SK-N-SH (cell line): Measurements from ENCODE around the gene RAC3. TPM values are rescaled to one million over a fixed set of nuclear protein-coding genes. Genes with fewer than 3 reads are reported as not detected.
A peak's percentile ranks its signal among the peaks of the same experiment; 100 is the strongest.

Experiments used
- CTCF ChIA-PET: fragments of 300-600, 350-600 bp; formaldehyde crosslinking; extraction: SDS; loops from one replicate; lab custom pipeline; 2021; lab: Yijun Ruan, JAX
- POLR2A ChIA-PET: fragments of 350-600 bp; sonication (Branson Sonifier 250); formaldehyde crosslinking; extraction: SDS; loops from one replicate; lab custom pipeline; 2020; ENCODE audit warnings: antibody characterized with exemption, inconsistent platforms; lab: Yijun Ruan, JAX
- DNase-seq: peaks from one replicate; pipeline ENCODE4 v3.0.0; 2012
- H2AFZ ChIP-seq: fragments of 200-600 bp; sonication (generic); 2 replicates; pipeline ENCODE4 v1.8.1; 2016; ENCODE audit warnings: antibody characterized with exemption, mild to moderate bottlenecking, low read depth
- H3F3A ChIP-seq: fragments of 200-600 bp; sonication (generic); replicated peaks from 2 replicates; pipeline ENCODE3; 2016; ENCODE audit warnings: antibody characterized with exemption, mild to moderate bottlenecking; ENCODE audit not compliant: insufficient read depth
- H3K27ac ChIP-seq, 2 experiments: fragments of 200-500 bp in 1 of 2; fragments of 200-600 bp in 1 of 2; sonication (Bioruptor generic) in 1 of 2; sonication (generic), shearing (Covaris generic) in 1 of 2; 2 replicates each; pipeline versions ENCODE4 v1.5.1 to v1.6.1; 2014 to 2016; ENCODE audit warnings: low read depth in 2 of 2, inconsistent platforms in 1 of 2, low read length in 1 of 2, mild to moderate bottlenecking in 1 of 2, mixed read lengths in 1 of 2
- H3K27me3 ChIP-seq: fragments of 200-600 bp; sonication (generic), shearing (Covaris generic); 2 replicates; pipeline ENCODE4 v1.6.1; 2016; ENCODE audit warnings: mixed run types; ENCODE audit not compliant: insufficient read depth
- H3K36me3 ChIP-seq, 2 experiments: fragments of 200-500 bp in 1 of 2; fragments of 200-600 bp in 1 of 2; sonication (Bioruptor generic) in 1 of 2; sonication (generic) in 1 of 2; replicated peaks in 1 of 2; 2 replicates each; pipeline versions ENCODE3 to v1.5.1; 2014 to 2016; ENCODE audit warnings: low read length in 1 of 2, mild to moderate bottlenecking in 1 of 2; ENCODE audit not compliant: insufficient read depth in 2 of 2, control insufficient read depth in 1 of 2
- H3K4me1 ChIP-seq, 2 experiments: fragments of 200-500 bp in 1 of 2; fragments of 200-600 bp in 1 of 2; sonication (Bioruptor generic) in 1 of 2; sonication (generic), shearing (Covaris generic) in 1 of 2; 2 replicates each; pipeline versions ENCODE4 v1.5.1 to v1.6.1; 2014 to 2016; ENCODE audit warnings: low read depth in 1 of 2, low read length in 1 of 2, mixed run types in 1 of 2; ENCODE audit not compliant: insufficient read depth in 2 of 2, control insufficient read depth in 1 of 2
- H3K4me2 ChIP-seq: fragments of 200-600 bp; sonication (generic), shearing (Covaris generic); 2 replicates; pipeline ENCODE4 v1.6.1; 2017; ENCODE audit warnings: mixed run types
- H3K4me3 ChIP-seq, 2 experiments: fragments of 200-500 bp in 1 of 2; fragments of 200-600 bp in 1 of 2; sonication (Bioruptor generic) in 1 of 2; sonication (generic), shearing (Covaris generic) in 1 of 2; 2 replicates each; pipeline versions ENCODE4 v1.5.1 to v1.8.1; 2014 to 2016; ENCODE audit warnings: low read depth in 2 of 2, inconsistent platforms in 1 of 2, low read length in 1 of 2, mild to moderate bottlenecking in 1 of 2, mixed read lengths in 1 of 2, moderate library complexity in 1 of 2
- H3K79me2 ChIP-seq: fragments of 200-600 bp; sonication (generic); 2 replicates; pipeline ENCODE4 v1.8.1; 2017; ENCODE audit warnings: mild to moderate bottlenecking; ENCODE audit not compliant: insufficient read depth
- H3K9ac ChIP-seq: fragments of 200-600 bp; sonication (generic); 2 replicates; pipeline ENCODE4 v1.6.1; 2017; ENCODE audit warnings: mixed run types
- H3K9me2 ChIP-seq: fragments of 200-600 bp; sonication (generic); 2 replicates; pipeline ENCODE4 v1.6.1; 2017; ENCODE audit warnings: mixed run types
- H3K9me3 ChIP-seq: fragments of 200-600 bp; sonication (generic); 2 replicates; pipeline ENCODE4 v1.6.1; 2017; ENCODE audit warnings: mixed run types, mild to moderate bottlenecking, moderate library complexity
- H4K20me1 ChIP-seq: fragments of 200-600 bp; sonication (generic); 2 replicates; pipeline ENCODE4 v1.6.1; 2017; ENCODE audit warnings: mild to moderate bottlenecking, mixed run types; ENCODE audit not compliant: insufficient read depth
- CHD2 ChIP-seq: fragments of 150-350 bp; IDR thresholded peaks from 2 replicates; pipeline ENCODE4 v1.6.1; 2018; ENCODE audit warnings: low read length; ENCODE audit not compliant: partially characterized antibody
- ELF1 ChIP-seq: IDR thresholded peaks from 2 replicates; pipeline ENCODE4 v1.4.0; 2012
- EP300 ChIP-seq, 2 experiments: IDR thresholded peaks; 2 replicates each; pipeline versions ENCODE4 v1.4.0 to v1.6.1; 2012; ENCODE audit warnings: borderline replicate concordance in 1 of 2, low read depth in 1 of 2, low read length in 1 of 2
- EZH2phosphoT487 ChIP-seq: fragments of 200-600 bp; sonication (generic); IDR thresholded peaks from 2 replicates; pipeline ENCODE4 v1.6.1; 2017; ENCODE audit warnings: low read depth, mixed run types, mild to moderate bottlenecking, antibody characterized with exemption, moderate library complexity, borderline replicate concordance
- FOXJ3 ChIP-seq: sonication (generic); formaldehyde crosslinking; IDR thresholded peaks from 2 replicates; pipeline ENCODE4 v1.5.1; 2020; ENCODE audit warnings: mild to moderate bottlenecking, missing genetic modification reagents
- FOXM1 ChIP-seq: IDR thresholded peaks from 2 replicates; pipeline ENCODE4 v1.4.0; 2012; ENCODE audit warnings: low read depth, mild to moderate bottlenecking
- GABPA ChIP-seq: IDR thresholded peaks from 2 replicates; pipeline ENCODE4 v1.4.0; 2012; ENCODE audit warnings: low read depth, mild to moderate bottlenecking
- JUND ChIP-seq: IDR thresholded peaks from 2 replicates; pipeline ENCODE4 v1.4.0; 2012
- MXI1 ChIP-seq: IDR thresholded peaks from 2 replicates; pipeline ENCODE4 v1.6.1; 2012; ENCODE audit warnings: mild to moderate bottlenecking, low read depth, low read length, improper control_type of control experiment
- NFIC ChIP-seq: IDR thresholded peaks from 2 replicates; pipeline ENCODE4 v1.4.0; 2012; ENCODE audit warnings: borderline replicate concordance
- POLR2AphosphoS5 ChIP-seq: IDR thresholded peaks from 2 replicates; pipeline ENCODE4 v1.6.1; 2012; ENCODE audit warnings: low read depth, low read length
- RFX5 ChIP-seq: IDR thresholded peaks from 2 replicates; pipeline ENCODE4 v1.6.1; 2012; ENCODE audit warnings: mild to moderate bottlenecking, improper control_type of control experiment, low read length
- RXRA ChIP-seq: IDR thresholded peaks from 2 replicates; pipeline ENCODE4 v1.4.0; 2012; ENCODE audit warnings: low read depth, mild to moderate bottlenecking, borderline replicate concordance
- SIN3A ChIP-seq: IDR thresholded peaks from 2 replicates; pipeline ENCODE4 v1.6.1; 2012; ENCODE audit warnings: low read depth, mild to moderate bottlenecking, low read length, moderate library complexity, borderline replicate concordance
- SMC3 ChIP-seq: IDR thresholded peaks from 2 replicates; pipeline ENCODE4 v1.6.1; 2012; ENCODE audit warnings: low read depth, low read length, improper control_type of control experiment
- TCF12 ChIP-seq: IDR thresholded peaks from 2 replicates; pipeline ENCODE4 v1.4.0; 2012
- TEAD4 ChIP-seq: IDR thresholded peaks from 2 replicates; pipeline ENCODE4 v1.4.0; 2012; ENCODE audit warnings: mild to moderate bottlenecking, borderline replicate concordance; ENCODE audit not compliant: insufficient read depth
- YY1 ChIP-seq: IDR thresholded peaks from 2 replicates; pipeline ENCODE4 v1.4.0; 2012; ENCODE audit warnings: low read depth, mild to moderate bottlenecking
- WGBS: methylation state at CpG from one replicate; pipeline ENCODE4 v1.1.6; 2017; ENCODE audit warnings: low lambda C conversion rate; 5-methylcytosine and 5-hydroxymethylcytosine counted together
- polyA plus RNA-seq, 3 experiments: library from polyadenylated mRNA; depleted of rRNA; stranded (reverse); fragments of >200 nt; gene quantifications; 2 replicates each; pipeline ENCODE4 v1.2.3, GENCODE V29; 2012
- TF ChIP-seq, protein P1 (sequence below): fragments of 200-600 bp; sonication (generic); IDR thresholded peaks from 2 replicates; pipeline ENCODE4 v1.6.1; 2017; ENCODE audit warnings: antibody characterized with exemption, mild to moderate bottlenecking, moderate library complexity
- TF ChIP-seq, protein P2 (sequence below): IDR thresholded peaks from 2 replicates; pipeline ENCODE4 v1.6.1; 2012; ENCODE audit warnings: mild to moderate bottlenecking, low read depth, low read length, moderate library complexity
- TF ChIP-seq, protein P3 (sequence below): fragments of 150-350 bp; IDR thresholded peaks from 2 replicates; pipeline ENCODE4 v1.6.1; 2016; ENCODE audit warnings: mild to moderate bottlenecking, low read depth, low read length
- TF ChIP-seq, protein P4 (sequence below): IDR thresholded peaks from 2 replicates; pipeline ENCODE4 v1.4.0; 2012; ENCODE audit warnings: low read depth
- TF ChIP-seq, protein P5 (sequence below): IDR thresholded peaks from 2 replicates; pipeline ENCODE4 v1.4.0; 2012; ENCODE audit warnings: low read depth, borderline replicate concordance
- TF ChIP-seq, protein P6 (sequence below): IDR thresholded peaks from 2 replicates; pipeline ENCODE4; 2012

RAC3 gene
- polyA plus RNA-seq, 1 of the 3 experiments (the other 2 are of a cell fraction) = 83.6 TPM

DNA sequence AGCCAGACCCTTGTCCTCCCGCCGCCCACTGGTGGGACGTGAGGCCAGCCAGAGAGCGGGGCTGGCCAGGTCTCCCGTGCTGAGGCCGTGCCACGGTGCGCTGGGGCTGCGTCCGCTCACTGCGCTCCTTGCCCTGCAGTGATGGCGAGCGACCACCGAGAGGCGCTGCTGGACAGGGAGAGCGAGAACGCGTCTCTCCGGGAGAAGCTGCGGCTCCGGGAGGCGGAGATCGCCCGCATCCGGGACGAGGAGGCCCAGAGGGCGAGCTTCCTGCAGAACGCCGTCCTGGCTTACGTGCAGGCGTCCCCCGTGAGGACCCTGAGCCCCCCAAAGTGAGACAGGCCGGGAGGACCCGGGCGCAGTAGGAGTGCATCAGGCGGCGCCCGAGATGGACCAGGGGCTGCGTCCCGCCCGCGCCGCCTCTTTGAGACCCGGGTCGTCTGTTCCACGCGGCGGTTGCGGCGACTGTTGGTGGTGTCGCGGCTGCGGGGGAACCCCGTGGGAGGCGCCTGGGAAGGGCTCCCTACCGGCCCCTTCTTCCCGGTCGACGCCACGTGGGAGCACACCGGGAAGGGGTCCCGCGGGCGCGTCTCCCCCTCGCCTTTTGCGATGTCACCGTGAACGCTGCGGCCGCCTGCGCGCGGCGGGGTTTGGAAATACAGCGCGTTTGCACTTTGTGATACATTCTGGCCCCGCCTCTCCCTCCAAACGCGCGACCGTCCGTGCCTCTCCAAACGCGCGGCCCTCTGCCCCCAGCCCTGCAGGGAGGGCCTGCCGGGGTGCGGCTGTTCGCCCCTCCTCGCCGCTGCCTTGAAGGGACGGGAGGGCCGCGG, 792 bp upstream of the RAC3 start:
- 5% methylated on average over 47 of the region's 94 CpGs for WGBS
- no peaks in the 10 kb centered on the region for H3K27me3 ChIP-seq
- H4K20me1 ChIP-seq = peaks cover 4% of the 10 kb centered on the region; the same call in 1 of the 2 replicates
- DNase-seq = peak; percentile 96
- peaks cover 0 to 18% of the 10 kb centered on the region in 2 experiments; a peak in 2 of 4 replicates for H3K4me1 ChIP-seq
- peaks cover 5 to 17% of the 10 kb centered on the region in 2 experiments for H3K36me3 ChIP-seq
- H3K79me2 ChIP-seq = no peaks in the 10 kb centered on the region
- POLR2A ChIA-PET = interaction anchor here (0.6 to 3.4 kb wide), 15 partner anchors 8 to 170 kb away, joined by 3 to 14 read pairs (median 4); partner anchors contain the start of genes CENPX, FASN, GPS1 and LRRC45
- H2AFZ ChIP-seq = peak overlapping the region; percentile 72; the same call in 1 of the 2 replicates
- no peaks in the 10 kb centered on the region for H3K9me3 ChIP-seq
- no peaks in the 10 kb centered on the region for H3K9me2 ChIP-seq
- peak overlapping the region in 1 of 2 experiments; percentile 85; a peak in 2 of 4 replicates for H3K27ac ChIP-seq
- H3K4me2 ChIP-seq = peak overlapping the region; percentile 90
- peak overlapping the region; percentile 50 to 62 for H3K4me3 ChIP-seq
- CTCF ChIA-PET = interaction anchor here (0.6 to 35.7 kb wide), 93 partner anchors 9 to 657 kb away, joined by 3 to 1216 read pairs (median 6); partner anchors contain the start of genes ASPSCR1, CCDC57, CENPX and DCXR
- no peak overlapping the region for H3K9ac ChIP-seq
- peaks cover 29% of the 10 kb centered on the region for H3F3A ChIP-seq
- no peak for TF ChIP-seq FOXJ3 (CRISPR knock-in tag)
- no peak for TF ChIP-seq GABPA
- TF ChIP-seq, protein P1, sequence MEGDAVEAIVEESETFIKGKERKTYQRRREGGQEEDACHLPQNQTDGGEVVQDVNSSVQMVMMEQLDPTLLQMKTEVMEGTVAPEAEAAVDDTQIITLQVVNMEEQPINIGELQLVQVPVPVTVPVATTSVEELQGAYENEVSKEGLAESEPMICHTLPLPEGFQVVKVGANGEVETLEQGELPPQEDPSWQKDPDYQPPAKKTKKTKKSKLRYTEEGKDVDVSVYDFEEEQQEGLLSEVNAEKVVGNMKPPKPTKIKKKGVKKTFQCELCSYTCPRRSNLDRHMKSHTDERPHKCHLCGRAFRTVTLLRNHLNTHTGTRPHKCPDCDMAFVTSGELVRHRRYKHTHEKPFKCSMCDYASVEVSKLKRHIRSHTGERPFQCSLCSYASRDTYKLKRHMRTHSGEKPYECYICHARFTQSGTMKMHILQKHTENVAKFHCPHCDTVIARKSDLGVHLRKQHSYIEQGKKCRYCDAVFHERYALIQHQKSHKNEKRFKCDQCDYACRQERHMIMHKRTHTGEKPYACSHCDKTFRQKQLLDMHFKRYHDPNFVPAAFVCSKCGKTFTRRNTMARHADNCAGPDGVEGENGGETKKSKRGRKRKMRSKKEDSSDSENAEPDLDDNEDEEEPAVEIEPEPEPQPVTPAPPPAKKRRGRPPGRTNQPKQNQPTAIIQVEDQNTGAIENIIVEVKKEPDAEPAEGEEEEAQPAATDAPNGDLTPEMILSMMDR = peak; percentile 69
- TF ChIP-seq SIN3A = peak; percentile 41; the same call in 1 of the 2 replicates
- TF ChIP-seq, protein P2, sequence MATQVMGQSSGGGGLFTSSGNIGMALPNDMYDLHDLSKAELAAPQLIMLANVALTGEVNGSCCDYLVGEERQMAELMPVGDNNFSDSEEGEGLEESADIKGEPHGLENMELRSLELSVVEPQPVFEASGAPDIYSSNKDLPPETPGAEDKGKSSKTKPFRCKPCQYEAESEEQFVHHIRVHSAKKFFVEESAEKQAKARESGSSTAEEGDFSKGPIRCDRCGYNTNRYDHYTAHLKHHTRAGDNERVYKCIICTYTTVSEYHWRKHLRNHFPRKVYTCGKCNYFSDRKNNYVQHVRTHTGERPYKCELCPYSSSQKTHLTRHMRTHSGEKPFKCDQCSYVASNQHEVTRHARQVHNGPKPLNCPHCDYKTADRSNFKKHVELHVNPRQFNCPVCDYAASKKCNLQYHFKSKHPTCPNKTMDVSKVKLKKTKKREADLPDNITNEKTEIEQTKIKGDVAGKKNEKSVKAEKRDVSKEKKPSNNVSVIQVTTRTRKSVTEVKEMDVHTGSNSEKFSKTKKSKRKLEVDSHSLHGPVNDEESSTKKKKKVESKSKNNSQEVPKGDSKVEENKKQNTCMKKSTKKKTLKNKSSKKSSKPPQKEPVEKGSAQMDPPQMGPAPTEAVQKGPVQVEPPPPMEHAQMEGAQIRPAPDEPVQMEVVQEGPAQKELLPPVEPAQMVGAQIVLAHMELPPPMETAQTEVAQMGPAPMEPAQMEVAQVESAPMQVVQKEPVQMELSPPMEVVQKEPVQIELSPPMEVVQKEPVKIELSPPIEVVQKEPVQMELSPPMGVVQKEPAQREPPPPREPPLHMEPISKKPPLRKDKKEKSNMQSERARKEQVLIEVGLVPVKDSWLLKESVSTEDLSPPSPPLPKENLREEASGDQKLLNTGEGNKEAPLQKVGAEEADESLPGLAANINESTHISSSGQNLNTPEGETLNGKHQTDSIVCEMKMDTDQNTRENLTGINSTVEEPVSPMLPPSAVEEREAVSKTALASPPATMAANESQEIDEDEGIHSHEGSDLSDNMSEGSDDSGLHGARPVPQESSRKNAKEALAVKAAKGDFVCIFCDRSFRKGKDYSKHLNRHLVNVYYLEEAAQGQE = no peak
- no peak for TF ChIP-seq FOXM1
- TF ChIP-seq SMC3 = peak; percentile 87
- TF ChIP-seq, protein P3, sequence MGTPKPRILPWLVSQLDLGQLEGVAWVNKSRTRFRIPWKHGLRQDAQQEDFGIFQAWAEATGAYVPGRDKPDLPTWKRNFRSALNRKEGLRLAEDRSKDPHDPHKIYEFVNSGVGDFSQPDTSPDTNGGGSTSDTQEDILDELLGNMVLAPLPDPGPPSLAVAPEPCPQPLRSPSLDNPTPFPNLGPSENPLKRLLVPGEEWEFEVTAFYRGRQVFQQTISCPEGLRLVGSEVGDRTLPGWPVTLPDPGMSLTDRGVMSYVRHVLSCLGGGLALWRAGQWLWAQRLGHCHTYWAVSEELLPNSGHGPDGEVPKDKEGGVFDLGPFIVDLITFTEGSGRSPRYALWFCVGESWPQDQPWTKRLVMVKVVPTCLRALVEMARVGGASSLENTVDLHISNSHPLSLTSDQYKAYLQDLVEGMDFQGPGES = no peak
- peak; percentile 67 for TF ChIP-seq MXI1
- TF ChIP-seq JUND = no peak
- no peak for TF ChIP-seq RFX5
- no peak for TF ChIP-seq ELF1
- no peak for TF ChIP-seq EZH2phosphoT487
- TF ChIP-seq TEAD4 = no peak
- TF ChIP-seq YY1 = no peak
- TF ChIP-seq RXRA = no peak
- TF ChIP-seq POLR2AphosphoS5 = no peak
- TF ChIP-seq EP300 (IDR thresholded peaks at IDR 0.05; ENCODE audit: borderline replicate concordance in 1 of 2, low read depth in 1 of 2, low read length in 1 of 2) = no peak
- TF ChIP-seq, protein P4, sequence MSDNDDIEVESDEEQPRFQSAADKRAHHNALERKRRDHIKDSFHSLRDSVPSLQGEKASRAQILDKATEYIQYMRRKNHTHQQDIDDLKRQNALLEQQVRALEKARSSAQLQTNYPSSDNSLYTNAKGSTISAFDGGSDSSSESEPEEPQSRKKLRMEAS = no peak
- TF ChIP-seq TCF12 = no peak
- no peak for TF ChIP-seq NFIC
- TF ChIP-seq, protein P5, sequence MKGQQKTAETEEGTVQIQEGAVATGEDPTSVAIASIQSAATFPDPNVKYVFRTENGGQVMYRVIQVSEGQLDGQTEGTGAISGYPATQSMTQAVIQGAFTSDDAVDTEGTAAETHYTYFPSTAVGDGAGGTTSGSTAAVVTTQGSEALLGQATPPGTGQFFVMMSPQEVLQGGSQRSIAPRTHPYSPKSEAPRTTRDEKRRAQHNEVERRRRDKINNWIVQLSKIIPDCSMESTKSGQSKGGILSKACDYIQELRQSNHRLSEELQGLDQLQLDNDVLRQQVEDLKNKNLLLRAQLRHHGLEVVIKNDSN = no peak
- TF ChIP-seq, protein P6, sequence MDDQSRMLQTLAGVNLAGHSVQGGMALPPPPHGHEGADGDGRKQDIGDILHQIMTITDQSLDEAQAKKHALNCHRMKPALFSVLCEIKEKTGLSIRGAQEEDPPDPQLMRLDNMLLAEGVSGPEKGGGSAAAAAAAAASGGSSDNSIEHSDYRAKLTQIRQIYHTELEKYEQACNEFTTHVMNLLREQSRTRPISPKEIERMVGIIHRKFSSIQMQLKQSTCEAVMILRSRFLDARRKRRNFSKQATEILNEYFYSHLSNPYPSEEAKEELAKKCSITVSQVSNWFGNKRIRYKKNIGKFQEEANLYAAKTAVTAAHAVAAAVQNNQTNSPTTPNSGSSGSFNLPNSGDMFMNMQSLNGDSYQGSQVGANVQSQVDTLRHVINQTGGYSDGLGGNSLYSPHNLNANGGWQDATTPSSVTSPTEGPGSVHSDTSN = no peak
- TF ChIP-seq CHD2 = no peak
